Choroid plexus epithelial cell (primary cell): ENCODE results near the gene MORC4.
"Not testable (repeated sequence)": the region's sequence is repeated elsewhere in the genome, so short reads cannot be mapped to it uniquely, and the experiment has no call there.

Experiments
- DNase-seq: peaks from one replicate; pipeline ENCODE4 v3.0.0-alpha.2; 2010; ENCODE audit warnings: low read depth
- H3K4me3 ChIP-seq: 2 replicates; pipeline ENCODE4 v1.5.1; 2011; ENCODE audit warnings: low read depth, mild to moderate bottlenecking, control low read depth, low read length, moderate library complexity
- CTCF ChIP-seq: conservative IDR thresholded peaks from 2 replicates; pipeline ENCODE4 v1.5.1; 2011; ENCODE audit warnings: low read depth, mild to moderate bottlenecking, control low read depth, inconsistent platforms, low read length, moderate library complexity

MORC4 gene

GRCh38 chrX:106966547-106966946 lies 33.5 kb downstream of the MORC4 start:
- DNase-seq = peak; percentile 42
- peak; percentile 4 for TF ChIP-seq CTCF
- H3K4me3 ChIP-seq = not testable (repeated sequence)

- H3K4me3 ChIP-seq = no peak overlapping the region
- no peak for TF ChIP-seq CTCF
- DNase-seq = no peak
Measured at GRCh38 chrX:106964290-106964689, 35.7 kb downstream of the MORC4 start.

- no peak overlapping the region for H3K4me3 ChIP-seq
- TF ChIP-seq CTCF = no peak
- DNase-seq = no peak
Measured at GRCh38 chrX:106963111-106963510, 36.9 kb downstream of the MORC4 start.

GRCh38 chrX:106959901-106960300 lies 40.1 kb downstream of the MORC4 start:
- H3K4me3 ChIP-seq = no peak overlapping the region
- DNase-seq = peak; percentile 72
- peak; percentile 65 for TF ChIP-seq CTCF

GRCh38 chrX:106957856-106958255 lies 42.2 kb downstream of the MORC4 start:
- no peak for TF ChIP-seq CTCF
- no peak for DNase-seq
- H3K4me3 ChIP-seq = no peak overlapping the region

- DNase-seq = peak; percentile 59
- TF ChIP-seq CTCF = no peak
- no peak overlapping the region for H3K4me3 ChIP-seq
Measured at GRCh38 chrX:106955004-106955772, 44.8 kb downstream of the MORC4 start.

- no peak for TF ChIP-seq CTCF
- DNase-seq = no peak
Measured at GRCh38 chrX:106954041-106954440, 46.0 kb downstream of the MORC4 start.

More at GRCh38 chrX:106954041-106954440, 46.0 kb downstream of the MORC4 start:
- no peak overlapping the region for H3K4me3 ChIP-seq
